ENCODE data around the gene ZNF780B.
A peak's percentile ranks its signal among the peaks of the same experiment; 100 is the strongest.
"Not testable (repeated sequence)": the region's sequence is repeated elsewhere in the genome, so short reads cannot be mapped to it uniquely, and the experiment has no call there.

The ZNF780B gene

DNA sequence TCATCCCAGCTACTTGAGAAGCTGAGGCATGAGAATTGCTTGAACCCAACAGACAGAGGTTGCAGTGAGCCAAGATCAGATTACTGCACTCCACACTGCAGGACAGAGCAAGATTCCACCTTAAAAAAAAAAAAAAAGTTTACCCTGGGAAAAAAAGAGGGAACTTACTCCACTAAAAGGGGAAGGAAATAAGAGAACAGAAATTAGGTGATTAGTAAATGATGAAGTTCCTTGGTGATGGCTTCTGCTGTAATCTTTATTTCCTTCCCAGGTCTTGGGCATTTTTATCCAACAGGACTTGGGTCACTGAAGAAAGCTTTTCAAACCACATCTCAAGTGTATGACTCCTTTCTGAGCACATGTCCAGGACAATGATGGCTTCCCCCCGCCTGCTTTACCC lies 25.4 kb upstream of the ZNF780B start:
- no peak overlapping the region for H3K4me3 ChIP-seq (ENCODE audit: low read depth, low read length)
- H3K36me3 ChIP-seq (ENCODE audit: control insufficient read depth, insufficient read depth, low read length) = peaks cover 6% of the 10 kb centered on the region
- H3K4me1 ChIP-seq (ENCODE audit: control insufficient read depth, insufficient read depth, low read length) = no peaks in the 10 kb centered on the region
- H3K9ac ChIP-seq (ENCODE audit: low read depth, low read length) = no peak overlapping the region
- no peaks in the 10 kb centered on the region for H3K27me3 ChIP-seq (ENCODE audit: control insufficient read depth, insufficient read depth, low read length)
- H3K9me3 ChIP-seq (ENCODE audit: control insufficient read depth, insufficient read depth, low read length) = peaks cover 3% of the 10 kb centered on the region

GRCh38 chr19:40080289-40080688 lies 24.3 kb upstream of the ZNF780B start:
- Histone ChIP-seq H3K36me3 (ENCODE audit: control insufficient read depth, insufficient read depth, low read length) (peaks cover 12% of the 10 kb centered on the region), H3K27me3 (ENCODE audit: control insufficient read depth, insufficient read depth, low read length) (no peaks in the 10 kb centered on the region), H3K4me3 (ENCODE audit: low read depth, low read length) (no peak overlapping the region), H3K4me1 (ENCODE audit: control insufficient read depth, insufficient read depth, low read length) (no peaks in the 10 kb centered on the region), H3K9ac (ENCODE audit: low read depth, low read length) (no peak overlapping the region), H3K9me3 (ENCODE audit: control insufficient read depth, insufficient read depth, low read length) (peaks cover 3% of the 10 kb centered on the region)

GRCh38 chr19:40078377-40078776 lies 22.3 kb upstream of the ZNF780B start:
- no peaks in the 10 kb centered on the region for H3K4me1 ChIP-seq (ENCODE audit: control insufficient read depth, insufficient read depth, low read length)
- peaks cover 10% of the 10 kb centered on the region for H3K9me3 ChIP-seq (ENCODE audit: control insufficient read depth, insufficient read depth, low read length)
- H3K4me3 ChIP-seq (ENCODE audit: low read depth, low read length) = no peak overlapping the region
- peaks cover 26% of the 10 kb centered on the region for H3K36me3 ChIP-seq (ENCODE audit: control insufficient read depth, insufficient read depth, low read length)
- no peaks in the 10 kb centered on the region for H3K27me3 ChIP-seq (ENCODE audit: control insufficient read depth, insufficient read depth, low read length)
- no peak overlapping the region for H3K9ac ChIP-seq (ENCODE audit: low read depth, low read length)

DNA sequence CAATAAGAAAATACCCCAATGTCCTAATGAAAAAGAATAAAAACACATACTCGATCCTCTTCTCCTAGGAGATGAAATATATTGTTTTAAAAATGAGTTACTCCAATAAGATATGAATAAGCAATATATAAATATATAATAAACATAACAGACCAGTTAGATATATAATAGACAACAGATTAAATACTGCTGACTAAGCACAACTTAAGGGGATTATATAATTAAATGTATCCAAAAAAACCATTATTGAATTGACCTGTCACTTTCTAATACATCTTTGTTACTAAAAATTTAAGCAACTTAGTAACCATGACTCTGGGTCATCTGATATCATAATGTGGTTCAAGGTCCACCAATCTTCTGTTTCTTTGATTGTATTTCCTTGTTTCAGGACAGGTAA lies 14.0 kb upstream of the ZNF780B start:
- H3K4me1 ChIP-seq (ENCODE audit: control insufficient read depth, insufficient read depth, low read length) = no peaks in the 10 kb centered on the region
- H3K4me3 ChIP-seq (ENCODE audit: low read depth, low read length) = no peak overlapping the region
- no peak overlapping the region for H3K9ac ChIP-seq (ENCODE audit: low read depth, low read length)
- peaks cover 12% of the 10 kb centered on the region for H3K36me3 ChIP-seq (ENCODE audit: control insufficient read depth, insufficient read depth, low read length)
- H3K27me3 ChIP-seq (ENCODE audit: control insufficient read depth, insufficient read depth, low read length) = no peaks in the 10 kb centered on the region
- peaks cover 13% of the 10 kb centered on the region for H3K9me3 ChIP-seq (ENCODE audit: control insufficient read depth, insufficient read depth, low read length)

GRCh38 chr19:40059624-40060023 lies 3.6 kb upstream of the ZNF780B start:
- Histone ChIP-seq H3K9ac (ENCODE audit: low read depth, low read length) (no peak overlapping the region), H3K4me3 (ENCODE audit: low read depth, low read length) (no peak overlapping the region), H3K4me1 (ENCODE audit: control insufficient read depth, insufficient read depth, low read length) (no peaks in the 10 kb centered on the region), H3K27me3 (ENCODE audit: control insufficient read depth, insufficient read depth, low read length) (no peaks in the 10 kb centered on the region), H3K9me3 (ENCODE audit: control insufficient read depth, insufficient read depth, low read length) (no peaks in the 10 kb centered on the region), H3K36me3 (ENCODE audit: control insufficient read depth, insufficient read depth, low read length) (no peaks in the 10 kb centered on the region)

DNA sequence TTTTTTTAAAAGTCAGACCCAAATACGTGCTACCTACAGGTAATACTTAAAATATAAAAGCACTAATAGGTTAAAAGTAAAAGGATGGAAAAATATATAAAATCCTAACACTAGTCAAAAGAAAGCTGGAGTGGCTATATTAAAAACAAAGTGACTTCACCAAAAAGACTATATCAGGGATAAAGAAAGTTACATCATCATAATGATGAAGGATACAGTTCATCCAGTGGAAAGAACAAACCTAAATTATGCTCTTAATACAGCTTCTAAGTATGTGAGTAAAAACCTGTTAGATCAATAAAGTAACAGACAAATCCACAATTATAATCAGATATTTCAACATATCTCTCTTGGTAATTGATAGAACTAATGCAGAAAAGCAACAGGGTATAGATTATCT lies 1.1 kb upstream of the ZNF780B start:
- Histone ChIP-seq H3K9ac (ENCODE audit: low read depth, low read length) (no peak overlapping the region), H3K9me3 (ENCODE audit: control insufficient read depth, insufficient read depth, low read length) (no peaks in the 10 kb centered on the region), H3K4me1 (ENCODE audit: control insufficient read depth, insufficient read depth, low read length) (no peaks in the 10 kb centered on the region), H3K27me3 (ENCODE audit: control insufficient read depth, insufficient read depth, low read length) (no peaks in the 10 kb centered on the region), H3K36me3 (ENCODE audit: control insufficient read depth, insufficient read depth, low read length) (no peaks in the 10 kb centered on the region), H3K4me3 (ENCODE audit: low read depth, low read length) (no peak overlapping the region)

GRCh38 chr19:40056505-40056904 lies 474 bp upstream of the ZNF780B start:
- Histone ChIP-seq H3K9ac (ENCODE audit: low read depth, low read length) (peak overlapping the region; percentile 62), H3K9me3 (ENCODE audit: control insufficient read depth, insufficient read depth, low read length) (no peaks in the 10 kb centered on the region), H3K4me1 (ENCODE audit: control insufficient read depth, insufficient read depth, low read length) (no peaks in the 10 kb centered on the region), H3K36me3 (ENCODE audit: control insufficient read depth, insufficient read depth, low read length) (no peaks in the 10 kb centered on the region), H3K4me3 (ENCODE audit: low read depth, low read length) (peak overlapping the region; percentile 100), H3K27me3 (ENCODE audit: control insufficient read depth, insufficient read depth, low read length) (no peaks in the 10 kb centered on the region)

- peak overlapping the region; percentile 100 for H3K4me3 ChIP-seq (ENCODE audit: low read depth, low read length)
- H3K4me1 ChIP-seq (ENCODE audit: control insufficient read depth, insufficient read depth, low read length) = no peaks in the 10 kb centered on the region
- H3K27me3 ChIP-seq (ENCODE audit: control insufficient read depth, insufficient read depth, low read length) = no peaks in the 10 kb centered on the region
- no peaks in the 10 kb centered on the region for H3K36me3 ChIP-seq (ENCODE audit: control insufficient read depth, insufficient read depth, low read length)
- no peaks in the 10 kb centered on the region for H3K9me3 ChIP-seq (ENCODE audit: control insufficient read depth, insufficient read depth, low read length)
- H3K9ac ChIP-seq (ENCODE audit: low read depth, low read length) = peak overlapping the region; percentile 83
Observed at GRCh38 chr19:40055049-40055448, 982 bp downstream of the ZNF780B start.

- peak overlapping the region; percentile 100 for H3K4me3 ChIP-seq (ENCODE audit: low read depth, low read length)
- H3K9me3 ChIP-seq (ENCODE audit: control insufficient read depth, insufficient read depth, low read length) = no peaks in the 10 kb centered on the region
- H3K4me1 ChIP-seq (ENCODE audit: control insufficient read depth, insufficient read depth, low read length) = no peaks in the 10 kb centered on the region
- no peaks in the 10 kb centered on the region for H3K27me3 ChIP-seq (ENCODE audit: control insufficient read depth, insufficient read depth, low read length)
- H3K36me3 ChIP-seq (ENCODE audit: control insufficient read depth, insufficient read depth, low read length) = no peaks in the 10 kb centered on the region
- no peak overlapping the region for H3K9ac ChIP-seq (ENCODE audit: low read depth, low read length)
Observed at GRCh38 chr19:40054632-40055031, 1.4 kb downstream of the ZNF780B start.

DNA sequence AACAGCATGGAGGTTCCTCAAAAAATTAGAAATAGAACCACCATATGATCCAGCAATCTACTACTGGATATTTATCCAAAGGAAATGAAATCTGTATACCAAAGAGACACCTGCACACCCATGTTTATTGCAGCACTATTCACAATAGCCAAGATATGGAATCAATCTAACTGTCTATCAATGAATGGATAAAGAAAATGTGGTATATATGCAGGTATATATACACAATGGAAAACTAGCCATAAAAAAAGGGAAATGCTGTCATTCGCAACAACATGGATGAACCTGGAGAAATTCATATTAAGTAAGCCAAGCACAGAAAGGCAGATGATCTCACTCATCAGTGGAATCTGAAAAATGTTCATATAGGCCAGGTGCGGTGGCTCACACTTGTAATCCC lies 2.5 kb downstream of the ZNF780B start:
- no peak overlapping the region for H3K4me3 ChIP-seq (ENCODE audit: low read depth, low read length)
- peaks cover 4% of the 10 kb centered on the region for H3K36me3 ChIP-seq (ENCODE audit: control insufficient read depth, insufficient read depth, low read length)
- H3K27me3 ChIP-seq (ENCODE audit: control insufficient read depth, insufficient read depth, low read length) = no peaks in the 10 kb centered on the region
- no peak overlapping the region for H3K9ac ChIP-seq (ENCODE audit: low read depth, low read length)
- H3K4me1 ChIP-seq (ENCODE audit: control insufficient read depth, insufficient read depth, low read length) = no peaks in the 10 kb centered on the region
- H3K9me3 ChIP-seq (ENCODE audit: control insufficient read depth, insufficient read depth, low read length) = no peaks in the 10 kb centered on the region

GRCh38 chr19:40041718-40042117 lies 14.3 kb downstream of the ZNF780B start:
- not testable (repeated sequence) for H3K4me1 ChIP-seq (ENCODE audit: control insufficient read depth, insufficient read depth, low read length); H3K9ac ChIP-seq (ENCODE audit: low read depth, low read length); H3K27me3 ChIP-seq (ENCODE audit: control insufficient read depth, insufficient read depth, low read length); H3K4me3 ChIP-seq (ENCODE audit: low read depth, low read length)
- peaks cover 16% of the 10 kb centered on the region for H3K36me3 ChIP-seq (ENCODE audit: control insufficient read depth, insufficient read depth, low read length)
- peaks cover 29% of the 10 kb centered on the region for H3K9me3 ChIP-seq (ENCODE audit: control insufficient read depth, insufficient read depth, low read length)

- not testable (repeated sequence) for H3K4me3 ChIP-seq (ENCODE audit: low read depth, low read length); H3K4me1 ChIP-seq (ENCODE audit: control insufficient read depth, insufficient read depth, low read length); H3K27me3 ChIP-seq (ENCODE audit: control insufficient read depth, insufficient read depth, low read length); H3K36me3 ChIP-seq (ENCODE audit: control insufficient read depth, insufficient read depth, low read length); H3K9ac ChIP-seq (ENCODE audit: low read depth, low read length)
- peaks cover 32% of the 10 kb centered on the region for H3K9me3 ChIP-seq (ENCODE audit: control insufficient read depth, insufficient read depth, low read length)
Observed at GRCh38 chr19:40038047-40038446, 18.0 kb downstream of the ZNF780B start.

DNA sequence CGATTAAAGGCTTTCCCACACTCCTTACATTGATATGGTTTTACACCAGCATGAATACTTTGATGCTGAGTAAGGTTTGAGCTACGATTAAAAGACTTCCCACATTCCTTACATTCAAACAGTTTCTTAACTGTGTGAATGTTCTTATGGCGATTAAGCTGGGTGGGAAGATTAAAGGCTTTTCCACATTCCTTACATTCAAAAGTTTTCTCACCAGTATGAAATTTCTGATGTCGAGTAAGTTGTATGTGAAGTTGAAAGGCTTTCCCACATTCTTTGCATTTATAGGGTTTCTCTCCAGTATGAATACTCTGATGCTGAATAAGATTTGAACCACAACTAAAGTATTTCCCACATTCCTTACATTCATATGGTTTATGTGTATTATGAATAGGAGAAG lies 20.0 kb downstream of the ZNF780B start:
- H3K4me3 ChIP-seq (ENCODE audit: low read depth, low read length) = no peak overlapping the region
- peaks cover 37% of the 10 kb centered on the region for H3K9me3 ChIP-seq (ENCODE audit: control insufficient read depth, insufficient read depth, low read length)
- H3K27me3 ChIP-seq (ENCODE audit: control insufficient read depth, insufficient read depth, low read length) = no peaks in the 10 kb centered on the region
- H3K36me3 ChIP-seq (ENCODE audit: control insufficient read depth, insufficient read depth, low read length) = no peaks in the 10 kb centered on the region
- H3K9ac ChIP-seq (ENCODE audit: low read depth, low read length) = no peak overlapping the region
- no peaks in the 10 kb centered on the region for H3K4me1 ChIP-seq (ENCODE audit: control insufficient read depth, insufficient read depth, low read length)
